Measurements from ENCODE around the gene DCST2. TPM values are rescaled to one million over a fixed set of nuclear protein-coding genes. Genes with fewer than 3 reads are reported as not detected.

The DCST2 gene
- total and polyA plus RNA-seq, 2 donors from 2014 or later, result 0.43 to 1.4 TPM

GRCh38 chr1:155077346-155077745, 43.8 kb upstream of the DCST2 start:
- intact Hi-C loops (cut with DNase I), result no loop called here
- TF ChIP-seq, protein P1, sequence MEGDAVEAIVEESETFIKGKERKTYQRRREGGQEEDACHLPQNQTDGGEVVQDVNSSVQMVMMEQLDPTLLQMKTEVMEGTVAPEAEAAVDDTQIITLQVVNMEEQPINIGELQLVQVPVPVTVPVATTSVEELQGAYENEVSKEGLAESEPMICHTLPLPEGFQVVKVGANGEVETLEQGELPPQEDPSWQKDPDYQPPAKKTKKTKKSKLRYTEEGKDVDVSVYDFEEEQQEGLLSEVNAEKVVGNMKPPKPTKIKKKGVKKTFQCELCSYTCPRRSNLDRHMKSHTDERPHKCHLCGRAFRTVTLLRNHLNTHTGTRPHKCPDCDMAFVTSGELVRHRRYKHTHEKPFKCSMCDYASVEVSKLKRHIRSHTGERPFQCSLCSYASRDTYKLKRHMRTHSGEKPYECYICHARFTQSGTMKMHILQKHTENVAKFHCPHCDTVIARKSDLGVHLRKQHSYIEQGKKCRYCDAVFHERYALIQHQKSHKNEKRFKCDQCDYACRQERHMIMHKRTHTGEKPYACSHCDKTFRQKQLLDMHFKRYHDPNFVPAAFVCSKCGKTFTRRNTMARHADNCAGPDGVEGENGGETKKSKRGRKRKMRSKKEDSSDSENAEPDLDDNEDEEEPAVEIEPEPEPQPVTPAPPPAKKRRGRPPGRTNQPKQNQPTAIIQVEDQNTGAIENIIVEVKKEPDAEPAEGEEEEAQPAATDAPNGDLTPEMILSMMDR (IDR thresholded peaks at IDR 0.05; ENCODE audit: borderline replicate concordance, extremely low read depth, insufficient read depth), result no peak
- peaks cover 3 to 23% (median 8%) of the 10 kb centered on the region in 3 donors for H3K4me1 ChIP-seq (ENCODE audit: control insufficient read depth in 2 of 3, insufficient read depth in 2 of 3, low read depth in 1 of 3, low read length in 3 of 3)
- H3K9me3 ChIP-seq (ENCODE audit: control insufficient read depth in 2 of 3, insufficient read depth in 1 of 3, low read length in 3 of 3), result no peaks in the 10 kb centered on the region
- H3K9ac ChIP-seq (ENCODE audit: low read length in 3 of 3), result no peak overlapping the region
- H3K27ac ChIP-seq (ENCODE audit: low read depth in 2 of 2, low read length in 2 of 2), result no peak overlapping the region
- H3K4me3 ChIP-seq (ENCODE audit: low read length in 3 of 3), result no peak overlapping the region
- FAIRE-seq (no peak), DNase-seq (peak in 2 of 5 donors; percentile 39 to 41)
- H3K36me3 ChIP-seq (ENCODE audit: control insufficient read depth in 2 of 3, insufficient read depth in 3 of 3, low read length in 3 of 3), result no peaks in the 10 kb centered on the region
- H3K27me3 ChIP-seq (ENCODE audit: control insufficient read depth, insufficient read depth, low read length), result peaks cover 7% of the 10 kb centered on the region

GRCh38 chr1:155076371-155076770, 42.8 kb upstream of the DCST2 start:
- no peaks in the 10 kb centered on the region for H3K36me3 ChIP-seq (ENCODE audit: control insufficient read depth in 2 of 3, insufficient read depth in 3 of 3, low read length in 3 of 3)
- DNase-seq (peak in 1 of 5 donors; percentile 17), FAIRE-seq (no peak)
- H3K27ac ChIP-seq (ENCODE audit: low read depth in 2 of 2, low read length in 2 of 2), result no peak overlapping the region
- TF ChIP-seq, protein P1 (IDR thresholded peaks at IDR 0.05; ENCODE audit: borderline replicate concordance, extremely low read depth, insufficient read depth), result no peak
- H3K27me3 ChIP-seq (ENCODE audit: control insufficient read depth, insufficient read depth, low read length), result peaks cover 8% of the 10 kb centered on the region
- intact Hi-C loops (cut with DNase I), result no loop called here
- H3K4me3 ChIP-seq (ENCODE audit: low read length in 3 of 3), result no peak overlapping the region
- H3K9me3 ChIP-seq (ENCODE audit: control insufficient read depth in 2 of 3, insufficient read depth in 1 of 3, low read length in 3 of 3), result no peaks in the 10 kb centered on the region
- peaks cover under 1 to 19% (median 5%) of the 10 kb centered on the region in 3 donors for H3K4me1 ChIP-seq (ENCODE audit: control insufficient read depth in 2 of 3, insufficient read depth in 2 of 3, low read depth in 1 of 3, low read length in 3 of 3)
- H3K9ac ChIP-seq (ENCODE audit: low read length in 3 of 3), result no peak overlapping the region

DNA sequence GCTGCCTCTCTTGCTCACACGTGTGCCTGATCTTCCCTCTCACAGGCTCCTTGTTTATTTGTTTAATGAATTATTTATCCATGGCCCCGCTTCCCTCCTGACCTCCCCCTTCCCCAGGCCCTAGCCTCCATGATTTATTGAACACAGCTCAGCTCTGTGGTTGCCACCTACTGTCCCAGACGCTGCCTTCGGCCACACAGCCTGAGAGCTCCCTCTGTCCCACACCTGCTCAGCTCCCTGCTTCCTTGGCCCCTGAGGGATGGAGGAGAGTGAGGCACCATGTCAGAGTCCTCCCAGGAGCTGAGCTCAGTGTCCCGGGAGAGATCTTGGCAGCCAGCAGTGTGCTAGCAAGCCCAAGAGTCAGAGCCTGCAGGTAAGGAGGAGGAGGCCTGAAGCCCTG, 42.0 kb upstream of the DCST2 start:
- FAIRE-seq (no peak), DNase-seq (peak in 4 of 5 donors; percentile 29 to 45 (median 36))
- TF ChIP-seq, protein P1 (IDR thresholded peaks at IDR 0.05; ENCODE audit: borderline replicate concordance, extremely low read depth, insufficient read depth), result no peak
- peaks cover 5% of the 10 kb centered on the region for H3K27me3 ChIP-seq (ENCODE audit: control insufficient read depth, insufficient read depth, low read length)
- H3K36me3 ChIP-seq (ENCODE audit: control insufficient read depth in 2 of 3, insufficient read depth in 3 of 3, low read length in 3 of 3), result no peaks in the 10 kb centered on the region
- H3K4me1 ChIP-seq (ENCODE audit: control insufficient read depth in 2 of 3, insufficient read depth in 2 of 3, low read depth in 1 of 3, low read length in 3 of 3), result peaks cover 0 to 20% (median 0%) of the 10 kb centered on the region in 3 donors
- no peaks in the 10 kb centered on the region for H3K9me3 ChIP-seq (ENCODE audit: control insufficient read depth in 2 of 3, insufficient read depth in 1 of 3, low read length in 3 of 3)
- no peak overlapping the region for H3K4me3 ChIP-seq (ENCODE audit: low read length in 3 of 3)
- H3K27ac ChIP-seq (ENCODE audit: low read depth in 2 of 2, low read length in 2 of 2), result no peak overlapping the region
- intact Hi-C loops (cut with DNase I), result no loop called here
- no peak overlapping the region for H3K9ac ChIP-seq (ENCODE audit: low read length in 3 of 3)
